HEK293 (cell line): Measurements from ENCODE around the gene CASKIN1.
A peak's percentile ranks its signal among the peaks of the same experiment; 100 is the strongest.

Experiments used
- CTCF ChIA-PET: fragments of 350-600 bp; formaldehyde crosslinking; extraction: SDS; loops from one replicate; lab custom pipeline; 2021; ENCODE audit warnings: antibody characterized with exemption; lab: Yijun Ruan, JAX
- POLR2A ChIA-PET: fragments of 300-600 bp; formaldehyde crosslinking; extraction: SDS; loops from one replicate; lab custom pipeline; 2020; ENCODE audit warnings: antibody characterized with exemption, inconsistent platforms; lab: Yijun Ruan, JAX
- H3K27ac ChIP-seq: fragments of 200-500 bp; sonication (Bioruptor generic); 2 replicates; pipeline ENCODE4 v1.5.1; 2014; ENCODE audit warnings: low read depth, low read length, control low read depth, inconsistent platforms; ENCODE audit errors: extremely low read depth
- H3K36me3 ChIP-seq, 2 experiments: fragments of 200-500 bp in 1 of 2; sonication (Bioruptor generic) in 1 of 2; 1 replicate in 1 of 2; 2 replicates in 1 of 2; pipeline ENCODE4 v1.5.1; 2014 to 2017; ENCODE audit warnings: inconsistent platforms in 2 of 2, low read length in 2 of 2; ENCODE audit not compliant: control insufficient read depth in 2 of 2, insufficient read depth in 1 of 2
- H3K4me1 ChIP-seq: fragments of 200-500 bp; sonication (Bioruptor generic); 2 replicates; pipeline ENCODE4 v1.5.1; 2014; ENCODE audit warnings: mild to moderate bottlenecking, low read length, inconsistent platforms; ENCODE audit not compliant: control insufficient read depth, insufficient read depth
- H3K4me3 ChIP-seq: 2 replicates; pipeline ENCODE4 v1.5.1; 2011; ENCODE audit warnings: low read depth, mild to moderate bottlenecking, control low read depth, low read length, moderate library complexity
- H3K9me3 ChIP-seq: fragments of 200-500 bp; sonication (Bioruptor generic); 2 replicates; pipeline ENCODE4 v1.5.1; 2014; ENCODE audit warnings: low read depth, low read length, inconsistent platforms; ENCODE audit not compliant: control insufficient read depth, insufficient read depth
- HOXD13 ChIP-seq: sonication (generic); formaldehyde crosslinking; IDR thresholded peaks from 2 replicates; pipeline ENCODE4 v1.8.0; 2022; ENCODE audit warnings: missing genetic modification reagents, borderline replicate concordance
- IKZF3 ChIP-seq: fragments of 450-650 bp; IDR thresholded peaks from 2 replicates; pipeline ENCODE4 v1.5.0; 2018; ENCODE audit warnings: missing biosample characterization, mild to moderate bottlenecking, missing genetic modification characterization, moderate library complexity
- KLF9 ChIP-seq: fragments of 450-650 bp; formaldehyde crosslinking; IDR thresholded peaks from 2 replicates; pipeline ENCODE4 v1.5.1; 2016; ENCODE audit warnings: missing biosample characterization, missing genetic modification characterization, low read depth
- OVOL3 ChIP-seq: fragments of 450-650 bp; formaldehyde crosslinking; IDR thresholded peaks from 2 replicates; pipeline ENCODE4 v1.5.1; 2016; ENCODE audit warnings: missing biosample characterization, missing genetic modification characterization
- YY2 ChIP-seq: fragments of 450-650 bp; formaldehyde crosslinking; IDR thresholded peaks from 2 replicates; pipeline ENCODE4 v1.5.1; 2016; ENCODE audit warnings: missing biosample characterization, missing genetic modification characterization
- ZBTB7A ChIP-seq: fragments of 450-650 bp; formaldehyde crosslinking; IDR thresholded peaks from 2 replicates; pipeline ENCODE4 v1.5.1; 2016; ENCODE audit warnings: low read depth, missing biosample characterization, missing genetic modification characterization
- ZIC2 ChIP-seq: fragments of 450-650 bp; formaldehyde crosslinking; IDR thresholded peaks from 2 replicates; pipeline ENCODE4 v1.5.1; 2016; ENCODE audit warnings: missing biosample characterization, missing genetic modification characterization
- ZNF114 ChIP-seq: fragments of 450-650 bp; formaldehyde crosslinking; IDR thresholded peaks from 2 replicates; pipeline ENCODE4 v1.5.0; 2017; ENCODE audit warnings: missing biosample characterization, missing genetic modification characterization
- ZNF169 ChIP-seq: fragments of 450-650 bp; formaldehyde crosslinking; IDR thresholded peaks from 2 replicates; pipeline ENCODE4 v1.5.1; 2016; ENCODE audit warnings: missing biosample characterization, missing genetic modification characterization
- ZNF174 ChIP-seq: fragments of 450-650 bp; formaldehyde crosslinking; IDR thresholded peaks from 2 replicates; pipeline ENCODE4 v1.5.0; 2017; ENCODE audit warnings: missing biosample characterization, mild to moderate bottlenecking, missing genetic modification characterization
- ZNF214 ChIP-seq: fragments of 450-650 bp; formaldehyde crosslinking; IDR thresholded peaks from 2 replicates; pipeline ENCODE4 v1.5.1; 2017; ENCODE audit warnings: missing biosample characterization, mild to moderate bottlenecking, missing genetic modification characterization, borderline replicate concordance
- ZNF341 ChIP-seq: fragments of 450-650 bp; formaldehyde crosslinking; IDR thresholded peaks from 2 replicates; pipeline ENCODE4; 2016; ENCODE audit warnings: low read depth, missing biosample characterization, missing genetic modification characterization
- ZNF473 ChIP-seq: fragments of 450-650 bp; formaldehyde crosslinking; IDR thresholded peaks from 2 replicates; pipeline ENCODE4 v1.5.1; 2017; ENCODE audit warnings: missing biosample characterization, missing genetic modification characterization
- ZNF48 ChIP-seq: fragments of 450-650 bp; formaldehyde crosslinking; IDR thresholded peaks from 2 replicates; pipeline ENCODE4 v1.5.1; 2016; ENCODE audit warnings: missing biosample characterization, missing genetic modification characterization
- ZNF521 ChIP-seq: fragments of 450-650 bp; formaldehyde crosslinking; IDR thresholded peaks from 2 replicates; pipeline ENCODE4 v1.5.1; 2017; ENCODE audit warnings: missing biosample characterization, mild to moderate bottlenecking, missing genetic modification characterization
- ZNF621 ChIP-seq: fragments of 450-650 bp; formaldehyde crosslinking; IDR thresholded peaks from 2 replicates; pipeline ENCODE4 v1.5.1; 2017; ENCODE audit warnings: missing biosample characterization, missing genetic modification characterization
- ZNF670 ChIP-seq: fragments of 450-650 bp; formaldehyde crosslinking; IDR thresholded peaks from 2 replicates; pipeline ENCODE4 v1.5.1; 2016; ENCODE audit warnings: missing biosample characterization, missing genetic modification characterization, low read depth
- ZNF76 ChIP-seq: fragments of 450-650 bp; formaldehyde crosslinking; IDR thresholded peaks from 2 replicates; pipeline ENCODE4; 2016; ENCODE audit warnings: low read depth, missing biosample characterization, missing genetic modification characterization, borderline replicate concordance
- ZNF837 ChIP-seq: fragments of 450-650 bp; formaldehyde crosslinking; IDR thresholded peaks from 2 replicates; pipeline ENCODE4 v1.5.1; 2016; ENCODE audit warnings: missing biosample characterization, missing genetic modification characterization
- TF ChIP-seq, protein P1 (sequence below): fragments of 450-650 bp; formaldehyde crosslinking; IDR thresholded peaks from 2 replicates; pipeline ENCODE4 v1.5.1; 2016; ENCODE audit warnings: missing biosample characterization, missing genetic modification characterization
- TF ChIP-seq, protein P2 (sequence below): fragments of 450-650 bp; formaldehyde crosslinking; IDR thresholded peaks from 2 replicates; pipeline ENCODE4 v1.5.1; 2017; ENCODE audit warnings: missing biosample characterization, missing genetic modification characterization
- TF ChIP-seq, protein P3 (sequence below): fragments of 450-650 bp; formaldehyde crosslinking; IDR thresholded peaks from 2 replicates; pipeline ENCODE4; 2016; ENCODE audit warnings: missing biosample characterization, missing genetic modification characterization
- TF ChIP-seq, protein P4 (sequence below): fragments of 450-650 bp; formaldehyde crosslinking; IDR thresholded peaks from 2 replicates; pipeline ENCODE4 v1.5.1; 2016; ENCODE audit warnings: missing biosample characterization, missing genetic modification characterization
- TF ChIP-seq, protein P5 (sequence below): fragments of 450-650 bp; formaldehyde crosslinking; IDR thresholded peaks from 2 replicates; pipeline ENCODE4 v1.5.1; 2016; ENCODE audit warnings: missing biosample characterization, missing genetic modification characterization
- TF ChIP-seq, protein P6 (sequence below): fragments of 450-650 bp; formaldehyde crosslinking; IDR thresholded peaks from 2 replicates; pipeline ENCODE4 v1.5.1; 2016; ENCODE audit warnings: missing biosample characterization, missing genetic modification characterization

The CASKIN1 gene

DNA sequence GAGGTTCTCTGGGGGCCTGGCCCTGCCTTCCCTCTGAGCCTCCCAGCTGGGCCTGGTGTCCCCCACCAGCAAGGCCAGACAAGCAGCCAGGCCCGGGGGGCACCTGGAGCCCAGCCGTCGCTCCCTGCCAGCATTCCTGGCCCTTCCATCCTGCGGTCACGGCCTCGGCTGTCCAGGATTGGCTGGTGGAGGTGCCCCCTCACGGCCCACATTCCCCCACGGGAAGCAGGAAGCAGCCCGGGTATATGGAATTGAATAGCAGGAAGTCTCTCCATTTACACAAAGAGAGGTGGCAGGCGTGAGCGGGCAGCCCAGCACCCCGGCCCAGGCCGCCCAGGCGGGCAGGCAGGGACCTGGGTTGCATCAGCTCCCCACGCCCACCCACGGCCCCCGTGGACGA, 26.3 kb downstream of the CASKIN1 start:
- TF ChIP-seq ZNF473 (no peak), ZIC2 (tag by site-specific recombination) (peak; percentile 47; the same call in 1 of the 2 replicates), ZNF76 (tag by site-specific recombination) (no peak), ZNF214 (tag by site-specific recombination) (no peak), ZNF341 (no peak), KLF9 (no peak)
- TF ChIP-seq, protein P1, sequence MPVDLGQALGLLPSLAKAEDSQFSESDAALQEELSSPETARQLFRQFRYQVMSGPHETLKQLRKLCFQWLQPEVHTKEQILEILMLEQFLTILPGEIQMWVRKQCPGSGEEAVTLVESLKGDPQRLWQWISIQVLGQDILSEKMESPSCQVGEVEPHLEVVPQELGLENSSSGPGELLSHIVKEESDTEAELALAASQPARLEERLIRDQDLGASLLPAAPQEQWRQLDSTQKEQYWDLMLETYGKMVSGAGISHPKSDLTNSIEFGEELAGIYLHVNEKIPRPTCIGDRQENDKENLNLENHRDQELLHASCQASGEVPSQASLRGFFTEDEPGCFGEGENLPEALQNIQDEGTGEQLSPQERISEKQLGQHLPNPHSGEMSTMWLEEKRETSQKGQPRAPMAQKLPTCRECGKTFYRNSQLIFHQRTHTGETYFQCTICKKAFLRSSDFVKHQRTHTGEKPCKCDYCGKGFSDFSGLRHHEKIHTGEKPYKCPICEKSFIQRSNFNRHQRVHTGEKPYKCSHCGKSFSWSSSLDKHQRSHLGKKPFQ: no peak
- TF ChIP-seq, protein P2, sequence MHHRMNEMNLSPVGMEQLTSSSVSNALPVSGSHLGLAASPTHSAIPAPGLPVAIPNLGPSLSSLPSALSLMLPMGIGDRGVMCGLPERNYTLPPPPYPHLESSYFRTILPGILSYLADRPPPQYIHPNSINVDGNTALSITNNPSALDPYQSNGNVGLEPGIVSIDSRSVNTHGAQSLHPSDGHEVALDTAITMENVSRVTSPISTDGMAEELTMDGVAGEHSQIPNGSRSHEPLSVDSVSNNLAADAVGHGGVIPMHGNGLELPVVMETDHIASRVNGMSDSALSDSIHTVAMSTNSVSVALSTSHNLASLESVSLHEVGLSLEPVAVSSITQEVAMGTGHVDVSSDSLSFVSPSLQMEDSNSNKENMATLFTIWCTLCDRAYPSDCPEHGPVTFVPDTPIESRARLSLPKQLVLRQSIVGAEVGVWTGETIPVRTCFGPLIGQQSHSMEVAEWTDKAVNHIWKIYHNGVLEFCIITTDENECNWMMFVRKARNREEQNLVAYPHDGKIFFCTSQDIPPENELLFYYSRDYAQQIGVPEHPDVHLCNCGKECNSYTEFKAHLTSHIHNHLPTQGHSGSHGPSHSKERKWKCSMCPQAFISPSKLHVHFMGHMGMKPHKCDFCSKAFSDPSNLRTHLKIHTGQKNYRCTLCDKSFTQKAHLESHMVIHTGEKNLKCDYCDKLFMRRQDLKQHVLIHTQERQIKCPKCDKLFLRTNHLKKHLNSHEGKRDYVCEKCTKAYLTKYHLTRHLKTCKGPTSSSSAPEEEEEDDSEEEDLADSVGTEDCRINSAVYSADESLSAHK (tag by site-specific recombination): no peak
- TF ChIP-seq, all 188 proteins: peak for 1
- Histone ChIP-seq H3K4me3 (no peak overlapping the region), H3K36me3 (peaks cover 0 to 63% of the 10 kb centered on the region in 2 experiments; a peak in 2 of 3 replicates), H3K4me1 (no peaks in the 10 kb centered on the region), H3K27ac (no peak overlapping the region), H3K9me3 (no peaks in the 10 kb centered on the region)
- POLR2A ChIA-PET: interaction anchor here (3.2 kb wide), 1 partner anchor 15 kb away, joined by 18 read pairs; the partner anchor contains the start of gene TRAF7
- CTCF ChIA-PET: interaction anchor here (0.6 to 1.0 kb wide), 2 partner anchors 9 to 12 kb away, joined by 3 read pairs; no protein-coding TSS in a partner anchor

DNA sequence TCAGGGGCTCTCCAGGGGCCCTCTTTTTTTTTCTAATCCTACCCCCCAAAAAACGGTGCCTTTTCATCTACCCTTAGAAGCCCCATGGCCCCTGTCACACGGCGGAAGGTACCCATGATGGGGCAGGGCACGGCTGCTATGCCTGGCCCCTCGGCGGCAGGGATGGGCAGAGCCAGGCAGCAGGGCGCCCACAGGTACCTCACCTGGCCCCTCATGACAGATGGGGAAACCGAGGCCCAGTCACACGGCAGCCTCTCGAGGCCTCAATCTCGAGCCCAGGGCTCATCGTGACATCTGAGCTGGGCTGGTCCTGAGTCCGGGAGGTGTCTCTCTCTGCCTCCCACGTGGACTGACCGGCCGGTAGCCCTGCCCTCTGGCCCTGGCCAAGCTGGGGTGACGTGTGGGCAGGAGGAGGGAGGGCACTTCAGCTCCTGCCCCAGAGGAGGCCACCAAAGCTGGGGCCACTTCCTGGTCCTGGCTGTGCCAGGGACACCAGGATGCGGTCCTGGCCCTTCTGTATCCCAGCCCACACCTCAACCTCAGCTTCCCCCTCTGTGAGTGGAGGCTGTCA, 29.3 kb downstream of the CASKIN1 start:
- H3K9me3 ChIP-seq: no peaks in the 10 kb centered on the region
- TF ChIP-seq ZNF837 (tag by site-specific recombination) (no peak), OVOL3 (tag by site-specific recombination) (no peak), ZNF174 (no peak), IKZF3 (tag by site-specific recombination) (no peak), ZBTB7A (tag by site-specific recombination) (no peak), ZNF48 (tag by site-specific recombination) (no peak), ZNF521 (tag by site-specific recombination) (no peak), ZNF114 (tag by site-specific recombination) (no peak), ZNF670 (no peak), ZNF473 (no peak), YY2 (tag by site-specific recombination) (no peak), HOXD13 (CRISPR knock-in tag) (no peak), ZNF169 (no peak), ZNF621 (tag by site-specific recombination) (no peak)
- TF ChIP-seq, protein P3, sequence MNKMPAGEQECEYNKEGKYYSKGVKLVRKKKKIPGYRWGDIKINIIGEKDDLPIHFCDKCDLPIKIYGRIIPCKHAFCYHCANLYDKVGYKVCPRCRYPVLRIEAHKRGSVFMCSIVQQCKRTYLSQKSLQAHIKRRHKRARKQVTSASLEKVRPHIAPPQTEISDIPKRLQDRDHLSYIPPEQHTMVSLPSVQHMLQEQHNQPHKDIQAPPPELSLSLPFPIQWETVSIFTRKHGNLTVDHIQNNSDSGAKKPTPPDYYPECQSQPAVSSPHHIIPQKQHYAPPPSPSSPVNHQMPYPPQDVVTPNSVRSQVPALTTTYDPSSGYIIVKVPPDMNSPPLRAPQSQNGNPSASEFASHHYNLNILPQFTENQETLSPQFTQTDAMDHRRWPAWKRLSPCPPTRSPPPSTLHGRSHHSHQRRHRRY: no peak
- TF ChIP-seq, protein P4, sequence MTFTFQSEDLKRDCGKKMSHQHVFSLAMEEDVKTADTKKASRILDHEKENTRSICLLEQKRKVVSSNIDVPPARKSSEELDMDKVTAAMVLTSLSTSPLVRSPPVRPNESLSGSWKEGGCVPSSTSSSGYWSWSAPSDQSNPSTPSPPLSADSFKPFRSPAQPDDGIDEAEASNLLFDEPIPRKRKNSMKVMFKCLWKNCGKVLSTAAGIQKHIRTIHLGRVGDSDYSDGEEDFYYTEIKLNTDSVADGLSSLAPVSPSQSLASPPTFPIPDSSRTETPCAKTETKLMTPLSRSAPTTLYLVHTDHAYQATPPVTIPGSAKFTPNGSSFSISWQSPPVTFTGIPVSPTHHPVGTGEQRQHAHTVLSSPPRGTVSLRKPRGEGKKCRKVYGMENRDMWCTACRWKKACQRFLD: no peak
- TF ChIP-seq, protein P5, sequence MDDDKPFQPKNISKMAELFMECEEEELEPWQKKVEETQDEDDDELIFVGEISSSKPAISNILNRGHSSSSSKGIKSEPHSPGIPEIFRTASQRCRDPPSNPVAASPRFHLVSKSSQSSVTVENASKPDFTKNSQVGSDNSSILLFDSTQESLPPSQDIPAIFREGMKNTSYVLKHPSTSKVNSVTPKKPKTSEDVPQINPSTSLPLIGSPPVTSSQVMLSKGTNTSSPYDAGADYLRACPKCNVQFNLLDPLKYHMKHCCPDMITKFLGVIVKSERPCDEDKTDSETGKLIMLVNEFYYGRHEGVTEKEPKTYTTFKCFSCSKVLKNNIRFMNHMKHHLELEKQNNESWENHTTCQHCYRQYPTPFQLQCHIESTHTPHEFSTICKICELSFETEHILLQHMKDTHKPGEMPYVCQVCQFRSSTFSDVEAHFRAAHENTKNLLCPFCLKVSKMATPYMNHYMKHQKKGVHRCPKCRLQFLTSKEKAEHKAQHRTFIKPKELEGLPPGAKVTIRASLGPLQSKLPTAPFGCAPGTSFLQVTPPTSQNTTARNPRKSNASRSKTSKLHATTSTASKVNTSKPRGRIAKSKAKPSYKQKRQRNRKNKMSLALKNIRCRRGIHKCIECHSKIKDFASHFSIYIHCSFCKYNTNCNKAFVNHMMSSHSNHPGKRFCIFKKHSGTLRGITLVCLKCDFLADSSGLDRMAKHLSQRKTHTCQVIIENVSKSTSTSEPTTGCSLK (tag by site-specific recombination): no peak
- TF ChIP-seq, protein P6, sequence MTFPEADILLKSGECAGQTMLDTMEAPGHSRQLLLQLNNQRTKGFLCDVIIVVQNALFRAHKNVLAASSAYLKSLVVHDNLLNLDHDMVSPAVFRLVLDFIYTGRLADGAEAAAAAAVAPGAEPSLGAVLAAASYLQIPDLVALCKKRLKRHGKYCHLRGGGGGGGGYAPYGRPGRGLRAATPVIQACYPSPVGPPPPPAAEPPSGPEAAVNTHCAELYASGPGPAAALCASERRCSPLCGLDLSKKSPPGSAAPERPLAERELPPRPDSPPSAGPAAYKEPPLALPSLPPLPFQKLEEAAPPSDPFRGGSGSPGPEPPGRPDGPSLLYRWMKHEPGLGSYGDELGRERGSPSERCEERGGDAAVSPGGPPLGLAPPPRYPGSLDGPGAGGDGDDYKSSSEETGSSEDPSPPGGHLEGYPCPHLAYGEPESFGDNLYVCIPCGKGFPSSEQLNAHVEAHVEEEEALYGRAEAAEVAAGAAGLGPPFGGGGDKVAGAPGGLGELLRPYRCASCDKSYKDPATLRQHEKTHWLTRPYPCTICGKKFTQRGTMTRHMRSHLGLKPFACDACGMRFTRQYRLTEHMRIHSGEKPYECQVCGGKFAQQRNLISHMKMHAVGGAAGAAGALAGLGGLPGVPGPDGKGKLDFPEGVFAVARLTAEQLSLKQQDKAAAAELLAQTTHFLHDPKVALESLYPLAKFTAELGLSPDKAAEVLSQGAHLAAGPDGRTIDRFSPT (tag by site-specific recombination): no peak
- H3K4me1 ChIP-seq: no peaks in the 10 kb centered on the region
- no peak overlapping the region for H3K4me3 ChIP-seq
- no peak overlapping the region for H3K27ac ChIP-seq
- peaks cover 0 to 42% of the 10 kb centered on the region in 2 experiments; a peak in 2 of 3 replicates for H3K36me3 ChIP-seq
- ChIA-PET CTCF (no interaction called here), POLR2A (interaction anchor here (2.7 kb wide), 1 partner anchor 12 kb away, joined by 30 read pairs; the partner anchor contains the start of gene TRAF7)
